Lower lobe of right lung (tissue), 2 donors: ENCODE measurements around the gene ZC3H14. TPM values are rescaled to one million over a fixed set of nuclear protein-coding genes. Genes with fewer than 3 reads are reported as not detected.

Source experiments
- ATAC-seq, 2 donors: fragments of 200-7000 bp; cut with Tn5 transposase; one replicate each; pipeline ENCODE4 v1.9.1; 2020 to 2022; ENCODE audit warnings: mild to moderate bottlenecking in 2 of 2, moderate library complexity in 2 of 2
- DNase-seq: peaks from one replicate; pipeline ENCODE4 v3.0.0-alpha.2; 2020
- H3K27ac ChIP-seq: fragments of 200-600 bp; one replicate; pipeline ENCODE4 v1.8.0; 2022
- H3K27me3 ChIP-seq: fragments of 200-600 bp; one replicate; pipeline ENCODE4 v1.8.0; 2022; ENCODE audit warnings: low read depth
- H3K36me3 ChIP-seq: fragments of 200-600 bp; one replicate; pipeline ENCODE4 v1.8.0; 2022; ENCODE audit warnings: mild to moderate bottlenecking
- H3K4me1 ChIP-seq: fragments of 200-600 bp; one replicate; pipeline ENCODE4 v1.8.0; 2022
- H3K4me3 ChIP-seq: fragments of 200-600 bp; one replicate; pipeline ENCODE4 v1.8.0; 2022; ENCODE audit warnings: mild to moderate bottlenecking
- H3K9me3 ChIP-seq: fragments of 200-600 bp; one replicate; pipeline ENCODE4 v1.8.0; 2022
- intact Hi-C: fragments of 100-400 bp; cut with DNase I; formaldehyde crosslinking; loops from one replicate; pipeline ENCODE4 v1.11.0; 2022
- total RNA-seq: library from RNA; stranded (reverse); fragmentation: NEBNext Ultra II Directional; extraction: Animal tissue kit (Norgen Biotek cat#: 25700); gene quantifications from one replicate; pipeline ENCODE4 v1.2.1, GENCODE V29; 2021
- TF ChIP-seq, protein P1 (sequence below): fragments of 200-600 bp; IDR thresholded peaks from one replicate; pipeline ENCODE4 v1.8.0; 2022; ENCODE audit warnings: antibody characterized with exemption, mild to moderate bottlenecking
- donor health status: DM: no; HTN: yes; CAD: no; lungs with severe emphysema.

The ZC3H14 gene
- total RNA-seq, 1 donor from 2014 or later = 67.3 TPM

DNA sequence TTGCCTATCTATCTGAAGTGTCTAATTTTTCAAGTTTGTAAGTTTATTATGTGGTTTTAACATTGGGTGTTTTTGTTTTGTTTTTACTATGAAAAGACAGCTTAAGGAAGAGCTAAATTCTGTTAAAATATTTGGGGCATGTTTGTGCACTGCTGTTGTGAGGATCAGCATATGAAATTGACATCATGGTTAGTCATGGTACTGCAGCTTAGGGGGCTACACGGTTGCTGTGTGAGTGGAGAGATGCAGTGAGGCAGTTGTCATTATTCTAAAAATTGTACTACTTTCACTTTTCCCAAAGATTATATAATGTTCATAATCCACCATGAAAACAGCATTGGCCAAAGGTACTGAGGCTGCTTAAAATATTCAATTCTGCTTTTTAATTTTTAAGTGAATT is 49.0 kb downstream of the ZC3H14 start:
- no peak for DNase-seq
- TF ChIP-seq, protein P1, sequence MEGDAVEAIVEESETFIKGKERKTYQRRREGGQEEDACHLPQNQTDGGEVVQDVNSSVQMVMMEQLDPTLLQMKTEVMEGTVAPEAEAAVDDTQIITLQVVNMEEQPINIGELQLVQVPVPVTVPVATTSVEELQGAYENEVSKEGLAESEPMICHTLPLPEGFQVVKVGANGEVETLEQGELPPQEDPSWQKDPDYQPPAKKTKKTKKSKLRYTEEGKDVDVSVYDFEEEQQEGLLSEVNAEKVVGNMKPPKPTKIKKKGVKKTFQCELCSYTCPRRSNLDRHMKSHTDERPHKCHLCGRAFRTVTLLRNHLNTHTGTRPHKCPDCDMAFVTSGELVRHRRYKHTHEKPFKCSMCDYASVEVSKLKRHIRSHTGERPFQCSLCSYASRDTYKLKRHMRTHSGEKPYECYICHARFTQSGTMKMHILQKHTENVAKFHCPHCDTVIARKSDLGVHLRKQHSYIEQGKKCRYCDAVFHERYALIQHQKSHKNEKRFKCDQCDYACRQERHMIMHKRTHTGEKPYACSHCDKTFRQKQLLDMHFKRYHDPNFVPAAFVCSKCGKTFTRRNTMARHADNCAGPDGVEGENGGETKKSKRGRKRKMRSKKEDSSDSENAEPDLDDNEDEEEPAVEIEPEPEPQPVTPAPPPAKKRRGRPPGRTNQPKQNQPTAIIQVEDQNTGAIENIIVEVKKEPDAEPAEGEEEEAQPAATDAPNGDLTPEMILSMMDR = no peak
- H3K4me1 ChIP-seq = peaks cover 10% of the 10 kb centered on the region
- no peak overlapping the region for H3K27ac ChIP-seq
- no peak overlapping the region for H3K4me3 ChIP-seq
- no peak for ATAC-seq
- no peaks in the 10 kb centered on the region for H3K27me3 ChIP-seq
- peaks cover 80% of the 10 kb centered on the region for H3K36me3 ChIP-seq
- intact Hi-C loops = no loop called here
- no peaks in the 10 kb centered on the region for H3K9me3 ChIP-seq

DNA sequence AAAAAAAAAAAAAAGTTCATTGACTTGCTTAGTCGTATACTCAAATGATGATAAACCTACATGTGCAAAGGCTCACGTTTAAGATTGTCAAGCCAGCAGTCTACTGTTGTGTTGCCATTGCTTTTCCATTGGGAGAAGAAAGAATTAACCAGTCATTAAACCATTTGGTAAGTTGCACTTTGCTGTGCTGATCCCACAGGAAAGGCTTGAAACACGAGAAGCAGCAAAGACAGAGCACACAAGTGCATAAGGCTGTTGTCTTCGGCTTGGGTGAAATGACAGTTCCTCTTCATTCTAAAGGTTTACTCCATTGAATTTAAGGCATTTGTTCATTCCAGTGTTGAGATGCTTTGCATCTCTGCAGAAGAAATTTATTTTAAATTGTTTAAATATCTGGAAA is 50.1 kb downstream of the ZC3H14 start:
- H3K9me3 ChIP-seq = no peaks in the 10 kb centered on the region
- TF ChIP-seq, protein P1 = no peak
- H3K27me3 ChIP-seq = no peaks in the 10 kb centered on the region
- no peak for DNase-seq
- H3K4me1 ChIP-seq = peaks cover 10% of the 10 kb centered on the region
- no peak overlapping the region for H3K27ac ChIP-seq
- ATAC-seq = no peak
- H3K36me3 ChIP-seq = peaks cover 73% of the 10 kb centered on the region
- no peak overlapping the region for H3K4me3 ChIP-seq
- intact Hi-C loops = no loop called here

DNA sequence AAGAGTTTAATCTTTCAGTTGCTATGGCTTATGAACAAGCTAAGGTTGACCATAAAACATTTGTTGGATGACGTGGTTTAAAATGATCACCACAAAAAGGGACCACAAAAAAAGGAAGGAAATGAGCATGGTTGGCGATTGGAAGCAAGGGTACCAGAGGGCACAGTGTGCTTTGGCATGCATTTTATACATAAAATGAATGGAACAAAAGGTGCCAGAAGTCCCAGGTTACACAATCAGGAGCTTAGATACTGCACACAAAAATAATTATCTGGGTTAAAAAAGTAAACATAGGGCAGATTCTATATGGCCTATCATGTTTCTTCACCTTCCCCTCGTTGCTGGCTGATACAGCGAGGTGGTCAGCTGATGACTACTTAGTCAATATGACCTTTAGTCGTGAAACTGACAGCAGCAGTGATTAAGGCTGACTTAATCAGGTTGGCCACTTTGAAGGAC is 50.7 kb downstream of the ZC3H14 start:
- H3K27ac ChIP-seq = no peak overlapping the region

DNA sequence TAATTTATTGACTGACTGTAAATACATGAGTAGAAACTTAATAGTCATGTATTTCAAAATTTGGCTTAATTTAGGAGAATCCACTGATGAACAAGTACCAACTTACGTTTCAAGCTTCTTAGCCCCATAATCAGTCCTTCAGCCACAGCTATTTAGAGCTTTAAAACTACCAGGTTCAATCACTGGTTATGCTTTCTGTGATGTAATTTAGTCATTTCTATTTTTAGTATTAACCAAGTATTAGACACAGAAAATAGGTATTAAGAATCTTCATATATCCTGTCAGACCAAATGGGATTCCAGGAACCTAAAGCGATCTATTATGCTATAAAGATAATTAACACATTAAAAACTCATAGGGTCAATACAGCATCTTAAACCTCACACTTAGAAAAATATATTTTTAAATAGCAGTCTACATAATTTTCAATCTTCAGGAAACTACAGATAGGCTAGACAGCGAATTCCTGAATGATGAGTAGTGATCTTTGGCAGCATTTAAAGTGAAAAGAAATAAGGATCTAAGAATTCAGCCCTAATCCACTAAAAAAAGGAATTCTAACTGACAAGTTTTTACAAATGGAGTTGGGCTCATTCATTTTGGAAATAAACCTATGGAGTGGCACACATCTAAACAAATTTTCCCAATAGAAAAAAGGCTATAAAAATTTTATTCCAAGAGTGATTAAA is 51.5 kb downstream of the ZC3H14 start:
- no peak for ATAC-seq
- H3K27me3 ChIP-seq = no peaks in the 10 kb centered on the region
- H3K4me1 ChIP-seq = peaks cover 10% of the 10 kb centered on the region
- DNase-seq = no peak
- intact Hi-C loops = no loop called here
- no peak overlapping the region for H3K4me3 ChIP-seq
- no peak overlapping the region for H3K27ac ChIP-seq
- TF ChIP-seq, protein P1 = no peak
- no peaks in the 10 kb centered on the region for H3K9me3 ChIP-seq
- peaks cover 60% of the 10 kb centered on the region for H3K36me3 ChIP-seq

More for the DNA sequence above, 50.7 kb downstream of the ZC3H14 start:
- no peak overlapping the region for H3K4me3 ChIP-seq
- peak; percentile 27 to 39 for ATAC-seq
- intact Hi-C loops = no loop called here
- H3K9me3 ChIP-seq = no peaks in the 10 kb centered on the region
- H3K4me1 ChIP-seq = peaks cover 10% of the 10 kb centered on the region
- TF ChIP-seq, protein P1 = no peak
- no peak for DNase-seq
- H3K27me3 ChIP-seq = no peaks in the 10 kb centered on the region
- peaks cover 68% of the 10 kb centered on the region for H3K36me3 ChIP-seq

DNA sequence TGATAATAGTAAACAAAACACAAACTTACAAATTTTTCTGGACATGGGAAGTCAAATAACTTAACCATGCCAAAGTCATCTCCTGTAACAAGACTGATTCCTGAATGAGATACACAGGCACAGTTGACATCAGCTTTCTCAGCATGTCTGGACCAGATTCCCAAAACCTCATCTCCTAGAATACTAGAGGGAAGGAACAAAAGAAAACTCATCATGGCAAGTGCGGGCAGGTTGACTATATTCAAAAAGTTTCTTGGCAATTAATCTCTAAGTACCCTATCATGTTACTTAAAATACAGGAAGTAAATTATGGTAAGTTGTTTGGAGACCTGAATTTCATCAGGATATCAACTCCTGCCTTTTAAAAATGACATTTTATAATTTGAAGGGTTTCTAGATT is 53.9 kb downstream of the ZC3H14 start:
- no peaks in the 10 kb centered on the region for H3K27me3 ChIP-seq
- ATAC-seq (no peak), DNase-seq (no peak)
- H3K4me3 ChIP-seq = no peak overlapping the region
- peaks cover 10% of the 10 kb centered on the region for H3K4me1 ChIP-seq
- no peaks in the 10 kb centered on the region for H3K9me3 ChIP-seq
- peaks cover 37% of the 10 kb centered on the region for H3K36me3 ChIP-seq
- intact Hi-C loops = no loop called here
- no peak overlapping the region for H3K27ac ChIP-seq
- TF ChIP-seq, protein P1 = no peak
